Activated naive CD4-positive, alpha-beta T cell treated with anti-CD3 and anti-CD28 coated beads for 36 hours (primary cell): ENCODE data around the gene CD1D. TPM values are rescaled to one million over a fixed set of nuclear protein-coding genes. Genes with fewer than 3 reads are reported as not detected.
A peak's percentile ranks its signal among the peaks of the same experiment; 100 is the strongest.
"Not testable (repeated sequence)": the region's sequence is repeated elsewhere in the genome, so short reads cannot be mapped to it uniquely, and the experiment has no call there.

Experiments
- CTCF ChIA-PET: fragments of 350-600 bp; sonication (Branson Sonifier 250); formaldehyde crosslinking; loops from one replicate; lab custom pipeline; 2021; ENCODE audit warnings: antibody characterized with exemption; lab: Charles Lee
- DNase-seq: peaks from one replicate; pipeline ENCODE4 v3.0.0-alpha.2; 2020
- H3K27ac Mint-ChIP-seq: one replicate; pipeline ENCODE4 v1.8.0; 2021; ENCODE audit warnings: mild to moderate bottlenecking, mixed read lengths
- H3K27me3 Mint-ChIP-seq: one replicate; pipeline ENCODE4 v1.8.0; 2021; ENCODE audit warnings: low read depth, mixed read lengths
- H3K36me3 Mint-ChIP-seq: one replicate; pipeline ENCODE4 v1.8.0; 2021; ENCODE audit warnings: low read depth, mixed read lengths
- H3K4me1 Mint-ChIP-seq: one replicate; pipeline ENCODE4 v1.8.0; 2021; ENCODE audit warnings: low read depth, mixed read lengths
- H3K4me3 Mint-ChIP-seq: one replicate; pipeline ENCODE4 v1.8.0; 2021; ENCODE audit warnings: mild to moderate bottlenecking, moderate library complexity, mixed read lengths
- H3K9me3 Mint-ChIP-seq: one replicate; pipeline ENCODE4 v1.8.0; 2021; ENCODE audit warnings: mixed read lengths
- intact Hi-C: fragments of 100-400 bp; cut with micrococcal nuclease; formaldehyde crosslinking; loops from one replicate; pipeline ENCODE4 v1.15.1; 2023
- total RNA-seq, 2 experiments: library from RNA; stranded (reverse); gene quantifications; one replicate each; pipeline ENCODE4 v1.2.3, GENCODE V29; 2021

CD1D gene
- total RNA-seq, 2 experiments from 2014 or later = not detected

DNA sequence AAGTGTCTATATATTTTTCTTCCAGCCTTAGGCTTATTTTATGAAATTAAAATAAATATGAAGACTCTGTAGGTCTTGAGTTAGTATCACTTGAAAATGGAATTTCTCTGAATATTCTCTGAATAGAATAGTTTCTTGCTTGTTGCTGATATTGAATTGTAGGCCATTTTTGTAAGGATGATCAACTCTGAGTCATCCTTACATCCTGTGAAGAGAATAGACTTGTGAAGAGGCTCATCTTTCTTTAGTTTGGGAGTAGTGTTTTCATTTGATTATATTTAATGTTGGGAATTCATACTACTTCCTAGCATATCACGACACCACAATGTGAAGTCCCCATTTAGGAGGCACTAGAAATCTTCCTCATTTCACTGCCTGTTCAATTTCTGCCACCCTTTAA, 27.5 kb upstream of the CD1D start:
- no peaks in the 10 kb centered on the region for H3K9me3 Mint-ChIP-seq
- H3K27me3 Mint-ChIP-seq = no peaks in the 10 kb centered on the region
- H3K36me3 Mint-ChIP-seq = no peaks in the 10 kb centered on the region
- H3K4me3 Mint-ChIP-seq = no peak overlapping the region
- no peak for DNase-seq
- CTCF ChIA-PET = interaction anchor here (1.2 kb wide), 1 partner anchor 52 kb away, joined by 3 read pairs; no protein-coding TSS in a partner anchor
- peaks cover 19% of the 10 kb centered on the region for H3K4me1 Mint-ChIP-seq
- H3K27ac Mint-ChIP-seq = no peak overlapping the region
- intact Hi-C loops = loop anchor here (5.0 kb wide), 1 partner anchor 779 kb away; the partner anchor contains the start of gene PYHIN1

DNA sequence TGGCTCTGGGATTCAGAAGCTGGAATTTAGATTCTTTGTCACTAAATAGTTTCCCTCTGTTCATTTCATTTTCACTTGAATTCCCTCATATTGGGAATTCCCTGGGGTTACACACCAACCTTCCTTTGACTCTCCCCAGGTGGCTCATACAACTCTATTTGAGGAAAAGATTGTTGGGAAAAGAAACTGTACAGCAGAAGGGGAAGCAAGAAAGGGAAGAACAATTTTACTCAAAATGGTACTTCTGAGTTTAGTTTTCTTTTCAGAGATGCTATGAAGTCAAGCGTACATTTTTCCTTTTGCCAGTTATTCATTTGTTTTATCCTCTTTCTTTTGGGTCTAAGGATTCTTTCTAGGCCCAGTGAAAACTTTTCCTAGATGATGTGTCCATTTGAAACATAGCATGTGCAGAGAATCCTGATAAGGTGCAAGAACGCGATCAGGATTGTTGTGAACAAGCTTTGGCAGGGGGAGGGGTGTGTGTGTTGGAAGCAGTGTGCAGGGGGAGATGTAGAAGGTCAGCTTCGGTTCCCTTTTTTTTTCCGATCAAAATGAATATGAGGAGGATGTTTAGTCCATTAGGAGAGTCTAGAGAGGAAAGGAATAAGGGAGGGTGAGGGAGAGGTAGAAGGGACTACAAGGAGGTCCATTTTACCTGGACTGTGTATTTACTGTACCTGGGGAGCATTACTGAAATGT, 26.8 kb upstream of the CD1D start:
- no peaks in the 10 kb centered on the region for H3K36me3 Mint-ChIP-seq
- intact Hi-C loops = loop anchor here (5.0 kb wide), 1 partner anchor 778 kb away; the partner anchor contains the start of gene PYHIN1
- H3K27me3 Mint-ChIP-seq = peaks cover 2% of the 10 kb centered on the region
- DNase-seq = no peak
- no peak overlapping the region for H3K4me3 Mint-ChIP-seq
- CTCF ChIA-PET = interaction anchor here (0.6 kb wide), 1 partner anchor 29 kb away, joined by 3 read pairs; no protein-coding TSS in a partner anchor
- peaks cover 16% of the 10 kb centered on the region for H3K4me1 Mint-ChIP-seq
- H3K27ac Mint-ChIP-seq = no peak overlapping the region
- no peaks in the 10 kb centered on the region for H3K9me3 Mint-ChIP-seq

DNA sequence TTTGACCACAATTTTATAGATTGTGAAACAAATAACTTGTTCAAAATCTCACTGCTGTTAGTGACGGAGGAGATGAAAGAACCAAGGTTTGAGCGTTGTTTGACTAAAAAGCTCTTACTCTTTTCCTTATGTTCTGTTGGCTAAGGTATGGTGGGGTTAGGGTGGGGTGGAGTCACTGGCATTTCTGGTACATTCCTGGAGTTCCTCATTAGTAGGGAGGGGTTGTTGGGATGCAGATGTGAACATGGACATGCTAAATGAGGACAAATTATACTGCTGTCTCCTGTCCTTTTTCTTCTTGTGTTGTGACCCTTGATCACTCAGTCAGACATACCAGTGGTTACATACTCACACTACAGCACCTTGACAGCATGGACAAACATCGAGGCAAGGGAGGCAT, 26.2 kb upstream of the CD1D start:
- H3K36me3 Mint-ChIP-seq = no peaks in the 10 kb centered on the region
- no peaks in the 10 kb centered on the region for H3K9me3 Mint-ChIP-seq
- H3K4me1 Mint-ChIP-seq = peaks cover 12% of the 10 kb centered on the region
- intact Hi-C loops = loop anchor here (5.0 kb wide), 1 partner anchor 778 kb away; the partner anchor contains the start of gene PYHIN1
- CTCF ChIA-PET = no interaction called here
- no peak overlapping the region for H3K4me3 Mint-ChIP-seq
- peaks cover 2% of the 10 kb centered on the region for H3K27me3 Mint-ChIP-seq
- H3K27ac Mint-ChIP-seq = no peak overlapping the region
- no peak for DNase-seq

DNA sequence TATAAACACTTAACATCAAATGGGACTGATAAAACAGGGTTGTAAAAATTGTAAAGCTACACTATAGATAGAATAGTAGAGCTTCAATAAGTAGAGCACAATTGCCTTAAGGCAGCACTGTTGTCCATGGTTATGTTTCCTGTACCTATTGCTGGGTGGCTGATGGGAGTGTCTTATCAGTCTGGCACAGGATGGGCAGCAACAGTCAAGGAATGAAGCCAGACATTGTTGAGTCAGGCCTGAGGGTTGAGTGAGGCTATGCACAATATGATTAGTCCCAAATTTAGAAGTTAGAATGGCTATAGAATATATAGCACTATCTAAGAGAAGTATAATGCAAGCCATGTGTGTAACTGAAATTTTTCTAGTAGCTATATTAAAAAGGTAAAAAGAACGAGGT, 25.0 kb upstream of the CD1D start:
- CTCF ChIA-PET = no interaction called here
- Mint-ChIP-seq H3K27ac (no peak overlapping the region), H3K4me3 (no peak overlapping the region), H3K4me1 (peaks cover under 1% of the 10 kb centered on the region), H3K27me3 (peaks cover 5% of the 10 kb centered on the region), H3K9me3 (no peaks in the 10 kb centered on the region), H3K36me3 (no peaks in the 10 kb centered on the region)
- intact Hi-C loops = no loop called here
- no peak for DNase-seq

DNA sequence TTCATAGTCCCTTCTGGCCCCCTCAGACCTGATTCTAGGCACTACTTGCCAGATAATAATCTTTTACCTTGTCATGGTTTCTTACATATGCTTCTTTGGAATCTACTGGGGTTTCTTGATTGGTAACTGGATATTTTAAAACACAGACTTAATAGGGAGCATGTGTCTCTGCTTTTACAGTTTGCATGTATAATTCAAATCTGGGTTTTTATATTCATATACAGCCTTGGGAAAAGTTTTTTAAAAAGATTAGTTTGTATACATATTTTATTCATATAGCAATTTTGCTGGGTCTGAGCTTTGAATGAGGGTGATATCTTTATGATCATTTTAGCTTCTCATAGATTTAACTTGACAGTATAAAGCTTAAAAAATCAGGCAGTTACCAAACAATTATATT, 21.1 kb upstream of the CD1D start:
- intact Hi-C loops = no loop called here
- Mint-ChIP-seq H3K4me1 (no peaks in the 10 kb centered on the region), H3K27ac (no peak overlapping the region), H3K9me3 (no peaks in the 10 kb centered on the region), H3K36me3 (no peaks in the 10 kb centered on the region), H3K27me3 (peaks cover 17% of the 10 kb centered on the region), H3K4me3 (no peak overlapping the region)
- no peak for DNase-seq
- CTCF ChIA-PET = no interaction called here

DNA sequence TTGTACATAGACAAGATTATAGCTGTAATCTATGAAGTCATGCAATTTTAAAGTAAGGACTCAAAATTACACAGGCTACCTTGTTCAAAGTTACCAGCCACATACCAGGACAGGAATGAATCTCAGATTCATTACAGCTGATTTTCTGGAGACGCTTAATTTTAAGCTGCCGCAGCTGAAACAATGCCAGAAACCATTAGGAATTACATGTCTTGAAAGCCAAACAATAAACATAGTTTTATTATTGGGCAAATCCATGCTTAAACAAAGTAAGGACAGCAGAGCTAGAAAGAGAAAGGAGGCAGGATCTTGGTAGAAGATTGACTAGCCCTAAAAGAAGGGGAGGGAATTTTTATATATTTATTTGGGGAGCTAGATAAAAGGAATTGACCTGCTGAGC, 19.2 kb upstream of the CD1D start:
- intact Hi-C loops = no loop called here
- CTCF ChIA-PET = no interaction called here
- H3K27me3 Mint-ChIP-seq = peaks cover 19% of the 10 kb centered on the region
- no peak overlapping the region for H3K27ac Mint-ChIP-seq
- H3K4me1 Mint-ChIP-seq = no peaks in the 10 kb centered on the region
- no peaks in the 10 kb centered on the region for H3K9me3 Mint-ChIP-seq
- no peak for DNase-seq
- H3K4me3 Mint-ChIP-seq = no peak overlapping the region
- no peaks in the 10 kb centered on the region for H3K36me3 Mint-ChIP-seq

DNA sequence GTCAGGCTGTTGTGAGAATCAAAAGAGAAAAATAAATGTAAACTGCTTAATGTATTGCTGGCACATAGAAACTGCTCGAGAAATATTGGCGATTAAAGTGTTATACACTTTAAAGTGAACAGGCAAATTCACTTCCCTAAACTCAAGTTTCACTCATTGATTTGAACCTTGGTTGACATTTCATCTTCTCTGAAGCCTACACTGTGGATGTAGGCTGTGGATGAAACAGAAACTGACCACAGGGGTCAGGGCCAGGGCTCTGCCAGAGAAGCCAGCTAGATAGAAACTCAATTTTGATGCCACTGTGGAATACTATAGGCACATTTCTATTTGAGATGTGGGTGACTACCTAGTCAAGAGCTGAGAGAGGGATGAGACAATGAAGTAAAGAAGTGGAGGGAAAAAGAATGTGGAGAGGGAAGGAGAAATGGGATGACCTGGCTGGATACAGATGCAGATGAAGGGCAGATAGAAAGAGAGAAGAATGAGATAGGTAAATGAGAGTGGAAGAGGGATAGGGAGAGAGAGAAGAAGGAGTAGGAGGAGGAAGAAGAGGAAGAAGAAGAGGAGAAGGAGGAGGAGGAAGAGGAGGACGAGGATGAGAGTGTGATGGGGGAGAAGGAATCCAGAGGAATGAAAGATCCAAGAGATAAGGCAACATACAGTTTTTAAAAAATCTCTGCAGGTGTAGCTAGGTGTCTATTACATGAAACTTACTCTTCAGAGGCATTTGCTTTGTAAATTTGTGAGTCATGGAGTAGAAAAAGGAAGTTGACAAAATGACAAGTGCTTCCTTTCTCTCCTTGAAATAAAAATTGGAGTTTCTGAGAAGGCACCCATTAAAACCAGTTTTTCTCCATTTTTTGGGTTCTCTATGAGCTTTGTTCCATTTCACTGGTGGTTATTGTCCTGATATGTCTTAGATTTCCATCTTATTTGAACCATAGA, 17.4 kb upstream of the CD1D start:
- intact Hi-C loops = no loop called here
- CTCF ChIA-PET = interaction anchor here (0.7 to 1.2 kb wide), 2 partner anchors 41 to 42 kb away, joined by 4 read pairs; no protein-coding TSS in a partner anchor
- H3K27ac Mint-ChIP-seq = no peak overlapping the region
- H3K27me3 Mint-ChIP-seq = peaks cover 24% of the 10 kb centered on the region
- no peak for DNase-seq
- no peak overlapping the region for H3K4me3 Mint-ChIP-seq
- H3K36me3 Mint-ChIP-seq = no peaks in the 10 kb centered on the region
- H3K4me1 Mint-ChIP-seq = no peaks in the 10 kb centered on the region
- no peaks in the 10 kb centered on the region for H3K9me3 Mint-ChIP-seq

DNA sequence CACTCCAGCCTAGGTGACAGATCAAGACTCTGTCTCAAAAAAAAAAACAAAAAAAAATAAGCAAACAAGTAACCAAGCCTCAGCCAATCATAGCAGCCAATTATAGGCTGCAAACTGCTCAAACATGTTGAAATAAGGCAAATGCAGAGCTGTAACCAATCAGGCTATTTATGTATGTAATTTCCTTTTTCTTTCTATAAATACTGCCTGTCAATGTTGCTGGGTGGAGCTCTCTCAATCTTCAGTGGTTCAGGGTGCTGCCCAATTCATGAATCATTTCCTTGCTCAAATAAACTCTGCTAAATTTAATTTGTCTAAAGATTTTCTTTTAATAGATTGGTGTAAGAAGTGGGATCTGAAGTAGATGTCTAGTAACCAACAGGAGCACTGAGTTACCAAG, 11.6 kb upstream of the CD1D start:
- Mint-ChIP-seq H3K4me1 (no peaks in the 10 kb centered on the region), H3K4me3 (no peak overlapping the region), H3K27ac (no peak overlapping the region), H3K9me3 (no peaks in the 10 kb centered on the region), H3K36me3 (no peaks in the 10 kb centered on the region), H3K27me3 (peaks cover 19% of the 10 kb centered on the region)
- DNase-seq = no peak
- intact Hi-C loops = no loop called here
- CTCF ChIA-PET = no interaction called here

DNA sequence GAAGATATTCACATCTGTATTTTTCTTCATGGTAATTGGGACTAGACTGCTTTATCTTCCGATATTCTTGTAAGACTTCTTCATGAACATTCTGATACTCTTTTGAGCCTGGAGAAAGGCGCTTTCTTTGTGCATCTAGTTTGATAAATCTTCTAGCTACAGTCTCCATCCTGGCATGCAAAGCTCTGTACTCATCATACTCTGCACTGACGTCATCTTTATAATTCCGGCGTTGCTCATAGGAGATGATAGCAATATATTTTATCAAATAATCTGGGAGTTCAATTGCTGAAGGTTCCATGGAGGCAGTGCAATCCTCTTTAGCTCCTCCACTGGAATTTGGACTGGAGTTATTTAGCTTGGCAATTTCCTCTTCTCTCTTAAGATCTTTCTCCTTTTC, 4.8 kb upstream of the CD1D start:
- peaks cover 53% of the 10 kb centered on the region for H3K27me3 Mint-ChIP-seq
- intact Hi-C loops, H3K4me3 Mint-ChIP-seq, H3K36me3 Mint-ChIP-seq, H3K9me3 Mint-ChIP-seq, CTCF ChIA-PET, H3K27ac Mint-ChIP-seq, DNase-seq, H3K4me1 Mint-ChIP-seq: not testable (repeated sequence)

DNA sequence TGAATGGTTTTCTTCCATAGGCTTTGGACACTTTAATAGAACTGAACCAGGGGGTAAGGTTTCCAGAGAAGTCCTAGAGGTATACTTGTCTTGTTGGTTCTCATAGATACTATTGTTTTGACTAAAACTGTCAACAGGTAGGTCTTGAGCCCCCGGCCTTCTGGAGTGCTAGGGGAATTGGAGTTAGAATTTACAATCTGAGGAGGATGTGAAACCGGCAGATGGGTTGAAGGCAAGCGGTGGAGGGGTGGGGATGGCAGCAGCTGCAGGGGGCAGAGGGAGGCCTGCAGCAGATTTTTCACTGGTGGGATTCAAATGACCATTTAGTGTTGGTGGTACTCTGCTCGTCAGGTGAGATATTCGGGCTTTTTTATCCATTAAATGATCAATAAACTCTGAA, 4.3 kb upstream of the CD1D start:
- Mint-ChIP-seq H3K4me3 (no peak overlapping the region), H3K4me1 (peaks cover 8% of the 10 kb centered on the region), H3K27ac (no peak overlapping the region), H3K9me3 (no peaks in the 10 kb centered on the region), H3K27me3 (peaks cover 56% of the 10 kb centered on the region), H3K36me3 (no peaks in the 10 kb centered on the region)
- intact Hi-C loops = no loop called here
- CTCF ChIA-PET = no interaction called here
- no peak for DNase-seq

DNA sequence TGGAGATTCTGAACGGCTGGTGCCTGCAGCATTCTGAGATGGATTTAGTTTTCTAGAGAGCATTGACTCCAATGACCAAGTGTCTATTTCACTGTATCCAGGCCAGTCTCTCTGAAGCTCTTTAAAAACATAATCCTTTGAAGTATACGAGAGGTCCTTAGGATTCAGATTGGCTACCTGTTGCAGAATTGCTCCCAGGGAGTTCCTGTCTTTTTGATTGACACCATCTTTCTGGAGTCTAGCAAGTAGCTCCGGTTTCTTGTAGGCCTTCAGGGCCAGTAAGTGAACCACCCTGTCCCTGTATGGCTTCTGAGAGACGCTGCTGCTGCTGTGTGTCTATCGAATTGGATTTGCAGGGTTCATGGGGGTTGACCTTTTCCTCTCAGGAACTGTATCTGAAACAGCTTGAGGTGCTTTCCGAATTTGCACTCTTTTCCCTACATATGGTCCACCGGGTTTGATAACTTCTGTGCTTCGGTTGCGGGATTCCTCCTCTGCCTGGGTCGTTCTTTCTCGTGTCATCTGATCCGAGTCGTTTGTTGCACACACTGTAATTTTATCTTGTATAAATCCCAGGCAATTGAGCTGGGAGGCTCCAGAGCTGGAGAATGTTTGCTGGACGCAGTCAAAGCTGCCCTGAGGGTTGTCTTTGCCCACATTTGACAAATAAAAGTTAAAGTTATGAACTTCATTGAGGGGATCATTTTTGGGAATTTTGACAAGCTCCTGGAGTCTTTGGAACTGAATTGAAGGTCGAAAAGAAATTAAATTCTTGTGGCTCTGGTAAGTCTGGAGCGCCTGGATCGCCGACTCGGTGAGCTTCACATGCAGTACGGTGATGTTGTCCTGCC, 3.6 kb upstream of the CD1D start:
- H3K27ac Mint-ChIP-seq, H3K36me3 Mint-ChIP-seq, intact Hi-C loops, CTCF ChIA-PET, DNase-seq, H3K9me3 Mint-ChIP-seq: not testable (repeated sequence)
- peak overlapping the region; percentile 17 for H3K4me3 Mint-ChIP-seq
- peaks cover 63% of the 10 kb centered on the region for H3K27me3 Mint-ChIP-seq
- H3K4me1 Mint-ChIP-seq = peaks cover 13% of the 10 kb centered on the region
